HFF-Myc (cell line): Measurements from ENCODE around the gene JARID2.

Experiments
- DNase-seq: peaks from one replicate; pipeline ENCODE4 v3.0.0-alpha.2; 2011; ENCODE audit warnings: low read depth; ENCODE audit errors: extremely low read depth
- H3K4me3 ChIP-seq: replicated peaks from 2 replicates; pipeline ENCODE4 v1.5.1; 2011; ENCODE audit warnings: low read depth, mild to moderate bottlenecking, control low read depth, low read length
- CTCF ChIP-seq: IDR thresholded peaks from 2 replicates; pipeline ENCODE4 v1.5.1; 2012; ENCODE audit warnings: mild to moderate bottlenecking, low read depth, low read length, control low read depth; ENCODE audit errors: missing control alignments

The JARID2 gene

GRCh38 chr6:15346315-15346714 lies 100.4 kb downstream of the JARID2 start:
- TF ChIP-seq CTCF: no peak
- no peak for DNase-seq
- no peak overlapping the region for H3K4me3 ChIP-seq

- no peak overlapping the region for H3K4me3 ChIP-seq
- no peak for TF ChIP-seq CTCF
- no peak for DNase-seq
These were observed 102.7 kb downstream of the JARID2 start for GRCh38 chr6:15348528-15348927.

- DNase-seq: no peak
- no peak overlapping the region for H3K4me3 ChIP-seq
- no peak for TF ChIP-seq CTCF
These were observed 103.5 kb downstream of the JARID2 start for GRCh38 chr6:15349379-15349778.

- DNase-seq: no peak
- TF ChIP-seq CTCF: no peak
- no peak overlapping the region for H3K4me3 ChIP-seq
These were observed 104.7 kb downstream of the JARID2 start for GRCh38 chr6:15350386-15351083.

GRCh38 chr6:15351631-15352030 lies 105.8 kb downstream of the JARID2 start:
- H3K4me3 ChIP-seq: no peak overlapping the region
- no peak for TF ChIP-seq CTCF
- DNase-seq: peak; percentile 31

- no peak for DNase-seq
- no peak overlapping the region for H3K4me3 ChIP-seq
- TF ChIP-seq CTCF: no peak
These were observed 106.4 kb downstream of the JARID2 start for GRCh38 chr6:15352220-15352619.

- no peak for TF ChIP-seq CTCF
- no peak for DNase-seq
- no peak overlapping the region for H3K4me3 ChIP-seq
These were observed 107.0 kb downstream of the JARID2 start for GRCh38 chr6:15352845-15353244.
